HepG2 (cell line): ENCODE data around the gene NDST1.

ENCODE experiments used
- CTCF ChIP-seq: sonication (generic); formaldehyde crosslinking; IDR thresholded peaks from 2 replicates; pipeline ENCODE4 v1.5.0; 2020; ENCODE audit warnings: mild to moderate bottlenecking, missing genetic modification reagents, moderate library complexity
- POLR2A ChIP-seq, 2 experiments: IDR thresholded peaks; 2 replicates each; pipeline ENCODE4 v1.6.1; 2011; ENCODE audit warnings: low read depth in 2 of 2, low read length in 2 of 2, mild to moderate bottlenecking in 1 of 2, moderate library complexity in 1 of 2; ENCODE audit not compliant: insufficient read depth in 1 of 2
- TCF7L2 ChIP-seq: IDR thresholded peaks from 2 replicates; pipeline ENCODE4 v1.6.1; 2011; ENCODE audit warnings: mild to moderate bottlenecking, low read depth, low read length, moderate library complexity
- ZNF512 ChIP-seq: sonication (generic); formaldehyde crosslinking; IDR thresholded peaks from 2 replicates; pipeline ENCODE4 v1.4.0; 2020; ENCODE audit warnings: mild to moderate bottlenecking, missing genetic modification reagents
- ZNF687 ChIP-seq: sonication (generic); formaldehyde crosslinking; IDR thresholded peaks from 2 replicates; pipeline ENCODE4 v1.5.1; 2020; ENCODE audit warnings: mild to moderate bottlenecking, missing genetic modification reagents, moderate library complexity

DNA sequence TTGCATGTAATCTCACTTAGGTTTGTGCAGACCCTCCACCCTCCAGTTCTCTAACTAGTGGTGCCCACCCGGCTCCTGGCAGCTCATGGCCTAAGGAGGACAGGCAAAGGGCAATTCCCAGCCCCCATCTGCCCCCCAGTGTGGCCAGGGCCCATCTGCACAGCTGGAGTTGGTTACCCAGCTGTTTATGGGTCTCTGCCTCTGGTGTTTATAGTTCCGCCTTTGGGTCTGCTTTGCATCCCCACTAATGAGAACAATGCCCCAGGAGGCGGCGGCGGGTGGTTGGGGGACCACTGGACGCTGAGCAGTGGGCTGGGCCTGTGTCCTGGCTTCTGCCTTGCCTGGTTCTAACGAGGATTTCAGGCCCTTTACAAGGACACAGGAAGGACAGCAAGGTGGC lies 62.4 kb downstream of the NDST1 start:
- no peak for TF ChIP-seq CTCF (CRISPR knock-in tag)
- no peak for TF ChIP-seq ZNF512
- TF ChIP-seq TCF7L2 = no peak
- TF ChIP-seq ZNF687 = no peak
- no peak for TF ChIP-seq POLR2A (IDR thresholded peaks at IDR 0.05; ENCODE audit: insufficient read depth in 1 of 2, low read depth in 2 of 2, low read length in 2 of 2)
